Choroid plexus epithelial cell (primary cell): ENCODE data around the gene TNNT3.

ENCODE experiments used
- DNase-seq: peaks from one replicate; pipeline ENCODE4 v3.0.0-alpha.2; 2010; ENCODE audit warnings: low read depth
- H3K4me3 ChIP-seq: 2 replicates; pipeline ENCODE4 v1.5.1; 2011; ENCODE audit warnings: low read depth, mild to moderate bottlenecking, control low read depth, low read length, moderate library complexity
- CTCF ChIP-seq: conservative IDR thresholded peaks from 2 replicates; pipeline ENCODE4 v1.5.1; 2011; ENCODE audit warnings: low read depth, mild to moderate bottlenecking, control low read depth, inconsistent platforms, low read length, moderate library complexity

The TNNT3 gene

DNA sequence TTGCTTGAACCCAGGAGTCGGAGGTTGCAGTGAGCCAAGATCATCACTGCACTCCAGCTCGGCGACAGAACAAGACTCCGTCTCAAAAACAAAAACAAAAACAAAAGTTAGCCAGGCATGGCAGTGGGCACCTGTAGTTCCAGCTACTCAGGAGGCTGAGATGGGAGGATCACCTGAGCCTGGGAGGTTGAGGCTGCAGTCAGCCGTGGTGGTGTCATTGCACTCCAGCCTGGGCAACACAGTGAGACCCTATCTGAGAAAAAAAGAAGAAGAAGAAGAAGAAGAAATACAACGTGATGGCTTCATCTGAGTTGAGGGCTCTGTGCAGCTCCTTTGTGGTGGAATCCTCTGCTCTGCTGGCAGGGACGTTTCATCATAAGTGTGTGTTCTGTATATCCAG lies 10.0 kb upstream of the TNNT3 start:
- no peak for DNase-seq
- no peak overlapping the region for H3K4me3 ChIP-seq
- TF ChIP-seq CTCF = no peak

DNA sequence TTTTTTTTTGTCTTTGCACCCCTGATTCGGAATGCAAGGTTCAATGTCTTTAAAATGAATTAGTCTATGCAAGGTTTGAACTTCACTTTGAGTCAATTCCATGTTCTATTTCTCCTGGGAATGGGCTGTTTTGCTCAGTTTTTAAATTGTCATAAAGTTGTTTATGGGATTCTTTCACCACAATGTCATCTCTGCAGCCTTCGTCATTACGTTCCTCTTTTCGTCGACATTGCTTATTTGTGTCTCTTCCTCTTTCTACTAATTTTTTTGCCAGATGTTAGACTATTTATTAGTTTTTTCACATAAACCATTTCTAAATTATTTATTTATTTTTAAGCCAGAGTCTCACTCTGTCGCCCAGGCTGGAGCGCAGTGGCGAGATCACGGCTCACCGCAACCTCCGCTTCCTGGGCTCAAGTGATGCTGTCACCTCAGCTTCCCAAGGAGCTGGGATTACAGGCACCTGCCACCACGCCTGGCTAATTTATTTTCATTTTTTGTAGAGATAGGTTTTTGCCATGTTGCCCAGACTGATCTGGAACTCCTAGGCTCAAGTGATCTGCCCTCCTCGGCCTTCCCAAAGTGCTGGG lies 7.1 kb upstream of the TNNT3 start:
- TF ChIP-seq CTCF = no peak

DNA sequence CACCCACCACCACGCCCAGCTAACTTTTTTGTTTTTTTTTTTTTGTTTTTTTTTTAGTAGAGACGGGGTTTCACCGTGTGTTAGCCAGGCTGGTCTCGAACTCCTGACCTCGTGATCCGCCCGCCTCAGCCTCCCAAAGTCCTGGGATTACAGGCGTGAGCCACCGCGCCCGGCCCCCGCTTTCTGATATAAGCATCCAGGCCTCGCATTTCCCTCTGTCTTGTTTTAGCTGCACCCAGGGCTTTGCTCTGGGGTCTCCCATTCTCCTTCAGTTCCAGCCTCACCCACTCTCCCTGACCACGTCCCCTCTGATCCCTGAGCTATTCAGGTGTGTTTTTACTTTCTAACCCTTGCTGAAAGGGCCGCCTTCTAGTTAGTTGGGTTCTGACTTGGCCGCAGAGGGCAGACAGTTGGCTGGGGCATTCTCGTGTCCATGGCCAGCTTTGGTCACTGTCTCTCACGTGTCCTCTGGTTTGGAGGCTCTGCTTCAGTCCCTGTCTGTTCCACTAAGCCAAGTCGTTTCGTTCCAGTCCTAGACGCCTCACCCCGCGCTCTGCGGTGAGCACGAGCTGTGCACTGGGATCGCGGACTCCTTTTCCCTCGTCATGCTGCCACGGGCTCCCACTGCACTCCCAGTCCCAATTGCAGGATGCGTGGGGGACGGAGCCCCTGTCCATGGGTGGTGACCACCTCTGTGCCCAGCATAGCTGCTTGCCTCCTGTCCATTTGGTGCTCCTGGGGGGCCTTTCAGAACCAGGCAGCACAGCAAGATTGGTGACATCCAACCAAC lies 6.0 kb upstream of the TNNT3 start:
- no peak overlapping the region for H3K4me3 ChIP-seq
- DNase-seq = no peak
- no peak for TF ChIP-seq CTCF

More for the DNA sequence above, 7.1 kb upstream of the TNNT3 start:
- H3K4me3 ChIP-seq = no peak overlapping the region
- no peak for DNase-seq

DNA sequence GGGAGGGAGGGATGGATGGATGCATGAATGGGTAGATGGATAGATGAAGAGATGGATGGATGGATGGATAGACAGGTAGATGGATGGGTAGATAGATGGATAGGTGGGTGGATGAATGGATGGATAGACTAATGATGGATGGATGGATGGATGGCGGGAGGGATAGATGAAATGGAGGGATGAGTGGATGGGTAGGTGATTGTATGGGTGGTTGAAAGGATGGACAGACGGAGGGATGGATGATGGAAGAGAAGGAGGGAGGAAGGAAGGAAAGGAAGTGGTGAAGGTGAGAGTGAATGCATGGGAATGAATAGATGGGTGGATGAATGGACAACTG lies 3.7 kb upstream of the TNNT3 start:
- TF ChIP-seq CTCF = no peak
- H3K4me3 ChIP-seq = no peak overlapping the region
- no peak for DNase-seq

DNA sequence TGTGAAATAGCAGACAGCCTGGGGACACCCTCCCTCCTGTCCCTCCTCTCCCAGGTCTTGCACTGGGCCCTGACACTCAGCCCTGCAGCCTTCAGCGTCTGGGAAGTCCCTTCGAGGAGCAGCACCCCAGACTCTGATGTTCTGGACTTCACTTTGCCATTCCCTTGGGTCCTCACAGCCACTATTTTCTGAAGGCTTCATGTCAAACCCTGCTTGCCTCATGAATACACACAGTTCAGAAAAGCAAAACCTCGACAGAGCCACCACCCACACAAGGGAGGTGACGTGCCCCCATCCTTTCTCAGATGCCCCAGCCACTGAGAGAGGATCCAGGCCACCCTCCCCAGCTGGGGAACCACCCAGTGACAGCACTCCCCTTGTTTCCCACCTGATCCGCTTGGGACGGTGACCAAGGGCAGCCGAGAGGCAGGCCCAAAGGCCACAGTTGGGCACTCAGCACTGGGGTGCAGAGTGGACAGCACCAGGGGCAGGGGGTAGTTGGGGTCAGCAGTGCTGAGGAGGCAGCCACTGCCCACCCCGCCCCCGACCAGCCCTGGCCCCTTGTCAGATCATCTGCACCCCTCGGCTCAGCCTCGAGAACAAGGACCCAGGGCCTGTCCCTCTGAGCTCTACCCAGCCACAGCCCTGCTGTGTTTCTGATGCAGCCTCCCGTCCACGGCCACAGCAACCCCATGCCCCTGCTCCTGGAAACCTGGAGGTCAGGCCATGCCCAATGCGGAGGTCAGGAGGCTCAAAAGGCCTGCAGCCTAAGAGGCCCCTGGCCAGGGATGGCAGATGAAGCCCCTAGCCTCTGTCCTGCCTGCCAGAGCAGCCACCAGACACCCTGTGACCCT lies 3.1 kb upstream of the TNNT3 start:
- no peak for DNase-seq

GRCh38 chr11:1916986-1917522 lies 2.4 kb upstream of the TNNT3 start:
- no peak for DNase-seq
- no peak for TF ChIP-seq CTCF
- no peak overlapping the region for H3K4me3 ChIP-seq

More for the DNA sequence above, 3.1 kb upstream of the TNNT3 start:
- TF ChIP-seq CTCF = no peak
- no peak overlapping the region for H3K4me3 ChIP-seq
